H1 (cell line): Measurements from ENCODE around the gene CDCA7L.

Experiments used
- CEBPB ChIP-seq: IDR thresholded peaks from 2 replicates; pipeline ENCODE4 v1.6.1; 2012; ENCODE audit warnings: low read depth, low read length
- EZH2 ChIP-seq: fragments of 200-600 bp; sonication (generic); IDR thresholded peaks from 2 replicates; pipeline ENCODE4 v1.7.1; 2012; ENCODE audit warnings: low read depth, mild to moderate bottlenecking, moderate library complexity, low read length, inconsistent platforms; ENCODE audit not compliant: severe bottlenecking
- POLR2AphosphoS5 ChIP-seq: IDR thresholded peaks from 2 replicates; pipeline ENCODE4 v1.6.1; 2011; ENCODE audit warnings: low read depth, low read length

DNA sequence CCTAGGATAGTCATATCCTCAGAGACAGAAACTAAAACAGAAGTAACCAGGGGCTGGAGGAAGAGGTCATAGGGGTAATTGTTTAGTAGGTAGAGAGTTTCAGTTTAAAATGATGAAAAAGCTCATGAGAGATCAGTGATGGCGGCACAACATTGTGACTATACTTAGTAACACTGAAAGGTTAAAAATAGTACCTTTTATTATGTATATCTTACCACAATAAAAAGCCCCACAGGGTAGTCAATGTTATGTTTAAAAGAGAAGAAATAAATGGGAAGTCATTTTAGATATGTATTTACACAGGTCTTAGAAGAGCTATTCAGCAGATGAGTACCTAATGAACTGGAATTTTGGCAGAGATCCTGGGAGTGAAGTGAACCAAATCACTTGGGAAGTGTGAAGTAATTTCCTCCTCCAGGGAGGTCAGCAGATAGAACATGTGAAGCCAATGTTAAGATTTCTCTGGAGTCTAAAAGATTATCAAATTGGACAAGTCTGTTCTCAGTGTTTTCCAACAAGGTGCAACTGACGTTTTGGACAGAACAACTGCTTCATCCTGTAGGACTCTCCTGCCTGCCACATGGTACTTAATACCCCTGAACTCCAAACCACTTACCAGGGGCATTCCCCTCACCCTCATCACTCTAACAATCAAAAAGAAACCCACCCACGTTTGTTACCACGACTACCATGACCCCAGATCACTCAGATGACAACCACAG, 6.4 kb downstream of the CDCA7L start:
- TF ChIP-seq EZH2 (no peak), POLR2AphosphoS5 (no peak), CEBPB (no peak)
